22Rv1 (cell line): ENCODE results near the gene EGR2.

Source experiments
- H3K27ac ChIP-seq: fragments of 450-650 bp; 2 replicates; pipeline ENCODE4 v1.5.1; 2017
- ZFX ChIP-seq: fragments of 450-650 bp; IDR thresholded peaks from 2 replicates; pipeline ENCODE4 v1.6.1; 2017; ENCODE audit warnings: antibody characterized with exemption, borderline replicate concordance
- TF ChIP-seq, protein P1 (sequence below): fragments of 450-650 bp; IDR thresholded peaks from 2 replicates; pipeline ENCODE4 v1.5.1; 2017; ENCODE audit warnings: mild to moderate bottlenecking

EGR2 gene

DNA sequence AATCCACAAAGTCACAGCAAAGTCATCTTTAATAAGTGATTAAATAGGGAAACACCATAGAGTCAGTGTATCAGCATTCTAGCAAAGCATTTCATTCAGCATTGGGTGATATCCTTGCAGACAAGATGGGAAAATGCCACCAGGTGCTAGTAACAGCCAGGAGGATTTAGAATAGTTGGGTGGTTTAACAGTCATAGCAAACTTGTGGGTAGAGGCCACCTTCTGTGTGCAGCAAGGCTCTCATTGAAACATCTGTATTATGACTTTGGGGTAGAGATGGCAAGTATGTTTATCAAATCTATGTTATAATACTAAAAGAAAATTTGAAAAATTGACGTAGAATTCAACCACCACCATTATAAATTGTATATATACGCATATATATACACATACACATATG lies 38.0 kb downstream of the EGR2 start:
- TF ChIP-seq, protein P1, sequence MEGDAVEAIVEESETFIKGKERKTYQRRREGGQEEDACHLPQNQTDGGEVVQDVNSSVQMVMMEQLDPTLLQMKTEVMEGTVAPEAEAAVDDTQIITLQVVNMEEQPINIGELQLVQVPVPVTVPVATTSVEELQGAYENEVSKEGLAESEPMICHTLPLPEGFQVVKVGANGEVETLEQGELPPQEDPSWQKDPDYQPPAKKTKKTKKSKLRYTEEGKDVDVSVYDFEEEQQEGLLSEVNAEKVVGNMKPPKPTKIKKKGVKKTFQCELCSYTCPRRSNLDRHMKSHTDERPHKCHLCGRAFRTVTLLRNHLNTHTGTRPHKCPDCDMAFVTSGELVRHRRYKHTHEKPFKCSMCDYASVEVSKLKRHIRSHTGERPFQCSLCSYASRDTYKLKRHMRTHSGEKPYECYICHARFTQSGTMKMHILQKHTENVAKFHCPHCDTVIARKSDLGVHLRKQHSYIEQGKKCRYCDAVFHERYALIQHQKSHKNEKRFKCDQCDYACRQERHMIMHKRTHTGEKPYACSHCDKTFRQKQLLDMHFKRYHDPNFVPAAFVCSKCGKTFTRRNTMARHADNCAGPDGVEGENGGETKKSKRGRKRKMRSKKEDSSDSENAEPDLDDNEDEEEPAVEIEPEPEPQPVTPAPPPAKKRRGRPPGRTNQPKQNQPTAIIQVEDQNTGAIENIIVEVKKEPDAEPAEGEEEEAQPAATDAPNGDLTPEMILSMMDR, result no peak
- TF ChIP-seq ZFX, result no peak
- no peak overlapping the region for H3K27ac ChIP-seq

DNA sequence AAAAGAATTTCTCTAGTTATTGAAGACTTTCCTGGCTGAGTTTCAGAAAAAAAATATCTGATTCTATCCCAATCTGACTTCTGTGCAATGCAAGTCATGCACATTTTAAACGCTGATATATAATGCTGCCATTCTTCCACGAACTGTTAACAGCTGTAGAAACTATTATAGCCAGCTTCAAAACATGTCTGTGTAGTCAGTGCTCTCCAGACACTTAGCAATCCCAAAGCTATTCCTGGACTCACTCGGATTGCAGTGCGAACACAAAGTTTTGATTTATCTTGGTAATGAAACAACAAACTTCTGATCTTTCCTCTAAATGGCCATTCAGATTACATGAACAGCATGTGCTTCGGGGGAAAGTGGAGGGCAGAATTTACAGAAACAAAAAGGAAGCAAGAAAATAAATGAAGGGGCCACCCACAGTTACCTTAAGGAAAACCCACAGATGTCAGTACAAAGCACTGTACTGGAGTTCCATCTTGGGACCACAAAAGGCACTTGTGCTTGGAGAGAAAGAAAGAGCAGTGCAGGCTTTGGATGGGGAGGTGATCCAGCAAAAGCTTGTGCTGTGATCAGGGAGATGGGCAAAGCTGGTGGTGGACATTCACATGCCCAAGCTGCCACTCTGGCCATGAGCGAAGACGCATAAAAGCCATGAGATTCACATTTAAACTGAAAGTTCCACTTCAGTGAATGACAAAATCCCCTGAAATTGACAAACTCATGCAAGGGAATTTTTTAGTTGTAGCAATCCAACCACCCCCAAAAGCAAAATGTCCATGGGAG lies 43.8 kb downstream of the EGR2 start:
- no peak overlapping the region for H3K27ac ChIP-seq
- TF ChIP-seq, protein P1, result no peak
- TF ChIP-seq ZFX, result no peak

DNA sequence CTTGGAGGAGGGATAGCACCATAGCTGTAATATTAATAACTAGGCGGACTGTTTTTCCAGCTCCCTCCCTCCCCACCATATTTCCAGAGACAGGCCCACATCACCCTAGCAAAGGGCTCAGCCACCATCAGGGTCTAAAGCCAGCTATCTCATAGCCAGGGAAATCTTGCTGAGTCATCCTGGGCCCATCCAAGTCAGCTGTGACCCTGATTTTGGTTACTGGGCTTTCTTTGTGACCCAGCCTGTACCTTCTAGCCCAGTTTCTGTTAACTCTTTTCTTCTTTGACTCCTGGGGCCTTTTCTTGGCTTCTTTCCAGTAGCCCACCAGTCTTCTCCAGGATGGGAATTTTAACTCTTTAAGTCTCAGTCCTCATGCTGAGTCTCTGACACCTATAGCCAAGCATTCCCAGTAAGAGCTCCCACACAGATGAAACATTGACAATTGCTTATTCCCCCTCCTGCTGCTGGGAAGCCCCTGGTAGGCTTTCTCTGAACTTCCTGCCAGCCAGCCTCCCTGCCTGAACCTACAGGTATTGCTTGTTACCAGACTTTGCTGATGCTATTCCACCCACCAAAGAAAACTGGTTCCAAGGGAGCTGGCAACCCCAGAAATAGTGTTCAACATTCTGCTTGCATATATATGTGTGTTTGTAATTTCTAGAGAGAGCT lies 46.5 kb downstream of the EGR2 start:
- H3K27ac ChIP-seq, result no peak overlapping the region
- no peak for TF ChIP-seq ZFX
- TF ChIP-seq, protein P1, result no peak

DNA sequence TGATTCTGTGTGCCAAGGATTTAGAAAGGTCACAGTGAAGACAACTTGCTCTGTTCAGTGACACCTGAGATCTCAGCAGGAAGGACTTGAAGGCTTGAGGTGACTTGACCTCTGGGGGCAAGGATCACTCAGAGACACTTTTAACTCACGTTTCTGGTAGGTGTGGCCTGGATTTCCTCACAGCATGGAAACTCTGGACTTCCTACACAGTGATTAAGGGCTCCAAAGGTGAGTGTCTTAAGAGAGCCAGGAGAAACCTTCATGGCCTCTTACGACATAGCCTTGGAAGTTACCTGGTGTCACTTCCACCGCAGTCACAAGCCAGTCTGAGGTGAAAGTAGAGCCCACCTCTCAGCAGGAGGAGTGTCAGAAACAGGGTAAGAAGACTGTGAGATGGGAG lies 49.8 kb downstream of the EGR2 start:
- TF ChIP-seq, protein P1, result no peak
- no peak for TF ChIP-seq ZFX
- H3K27ac ChIP-seq, result no peak overlapping the region

DNA sequence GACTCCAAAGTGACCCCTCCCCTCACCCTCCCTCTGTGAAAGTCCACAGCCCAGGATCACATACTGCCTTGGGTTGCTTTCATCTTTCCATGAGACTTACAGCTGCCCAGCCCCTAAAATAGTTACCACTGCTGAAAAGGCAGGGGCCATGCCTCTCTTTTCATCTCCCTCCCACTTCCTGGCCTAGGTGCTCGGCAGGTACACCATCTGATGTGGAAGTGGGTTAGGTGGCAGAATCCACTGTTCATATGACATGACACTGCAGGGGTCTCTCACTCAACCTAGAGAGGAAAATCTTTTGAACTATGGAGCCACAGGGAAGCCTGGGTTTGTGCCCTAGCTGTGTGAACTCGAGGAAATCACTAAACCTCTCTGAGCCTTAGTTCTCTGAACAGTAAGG lies 50.4 kb downstream of the EGR2 start:
- TF ChIP-seq ZFX, result no peak
- TF ChIP-seq, protein P1, result no peak
- H3K27ac ChIP-seq, result no peak overlapping the region

DNA sequence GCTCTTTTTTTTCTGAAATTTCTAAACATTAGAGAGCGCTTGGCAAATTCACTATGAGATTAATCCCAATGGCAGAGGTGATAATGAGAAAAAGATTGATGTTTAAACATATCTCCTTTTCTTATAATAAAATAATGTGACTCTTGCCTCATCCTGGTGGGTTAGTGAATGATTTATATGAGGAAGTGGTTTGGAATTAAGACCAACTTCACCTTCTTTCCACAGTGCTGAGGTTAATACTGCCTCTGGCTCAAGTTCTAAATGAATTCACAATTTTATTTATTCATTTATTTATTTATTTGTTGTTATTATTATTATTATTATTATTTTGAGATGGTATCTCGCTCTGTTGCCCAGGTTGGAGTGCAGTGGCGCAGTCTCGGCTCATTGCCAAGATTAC lies 52.2 kb downstream of the EGR2 start:
- H3K27ac ChIP-seq, result no peak overlapping the region

More for the DNA sequence above, 52.2 kb downstream of the EGR2 start:
- TF ChIP-seq ZFX, result no peak
- TF ChIP-seq, protein P1, result no peak
